22Rv1 (cell line): ENCODE results near the gene MIDN.
"Not testable (repeated sequence)": the region's sequence is repeated elsewhere in the genome, so short reads cannot be mapped to it uniquely, and the experiment has no call there.

Experiments
- H3K27ac ChIP-seq: fragments of 450-650 bp; 2 replicates; pipeline ENCODE4 v1.5.1; 2017
- CTCF ChIP-seq: fragments of 450-650 bp; IDR thresholded peaks from 2 replicates; pipeline ENCODE4 v1.5.1; 2017; ENCODE audit warnings: mild to moderate bottlenecking
- ZFX ChIP-seq: fragments of 450-650 bp; IDR thresholded peaks from 2 replicates; pipeline ENCODE4 v1.6.1; 2017; ENCODE audit warnings: antibody characterized with exemption, borderline replicate concordance

MIDN gene

GRCh38 chr19:1248139-1248785, at the start of gene MIDN:
Gene MIDN, plus strand, starts transcription at chr19:1248583. Its CDS starts 1,714 bp downstream, at chr19:1250297.
- TF ChIP-seq CTCF (no peak), ZFX (no peak)
- peak within 1 kb of the TSS; percentile 99 for H3K27ac ChIP-seq

- H3K27ac ChIP-seq, result no peak overlapping the region
- TF ChIP-seq CTCF (no peak), ZFX (no peak)
These were observed 48.9 kb upstream of the MIDN start for GRCh38 chr19:1199531-1199930.

- not testable (repeated sequence) for H3K27ac ChIP-seq
These were observed 47.8 kb upstream of the MIDN start for GRCh38 chr19:1200614-1201013.

GRCh38 chr19:1205114-1206099, 43.0 kb upstream of the MIDN start, which contains the start of gene STK11:
Gene STK11, plus strand, starts transcription at chr19:1205778. Its CDS starts 1,136 bp downstream, at chr19:1206914.
- no peak for TF ChIP-seq CTCF
- TF ChIP-seq ZFX, result no peak
- H3K27ac ChIP-seq, result peak within 1 kb of the TSS; percentile 82

GRCh38 chr19:1206150-1206863, 42.1 kb upstream of the MIDN start:
- peak overlapping the region; percentile 82 for H3K27ac ChIP-seq
- no peak for TF ChIP-seq CTCF
- no peak for TF ChIP-seq ZFX

- TF ChIP-seq ZFX (no peak), CTCF (no peak)
- peak overlapping the region; percentile 82 for H3K27ac ChIP-seq
These were observed 41.4 kb upstream of the MIDN start for GRCh38 chr19:1206864-1207450.

GRCh38 chr19:1208830-1209229, 39.6 kb upstream of the MIDN start:
- not testable (repeated sequence) for H3K27ac ChIP-seq
